Anterior cingulate cortex (tissue), 58 donors: ENCODE results near the gene CR1L.
"Not testable (repeated sequence)": the region's sequence is repeated elsewhere in the genome, so short reads cannot be mapped to it uniquely, and the experiment has no call there.

ENCODE experiments used
- DNase-seq, 58 donors: peaks; one replicate each; lab custom pipeline; 2025; lab: John Stamatoyannopoulos, UW

CR1L gene

DNA sequence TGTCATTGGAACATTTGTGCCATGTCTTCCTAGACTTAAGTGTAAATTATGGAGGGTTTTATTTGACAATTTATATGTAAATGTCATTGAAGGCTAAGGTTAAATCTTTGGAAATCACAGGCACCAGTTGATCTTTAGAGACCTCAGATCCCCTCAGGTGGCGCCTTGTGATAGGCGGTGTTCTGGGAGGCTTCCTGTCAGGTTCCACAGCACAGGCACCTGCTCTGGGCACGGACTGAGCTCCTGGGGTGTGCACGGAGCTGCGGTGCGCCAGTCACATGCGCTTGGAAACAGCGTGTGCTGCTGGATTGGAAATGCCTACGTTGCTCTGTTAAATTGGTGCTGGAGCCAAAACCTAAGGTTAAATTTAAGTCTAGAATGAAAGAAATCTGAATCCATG is 119.0 kb downstream of the CR1L start:
- DNase-seq = no peak

DNA sequence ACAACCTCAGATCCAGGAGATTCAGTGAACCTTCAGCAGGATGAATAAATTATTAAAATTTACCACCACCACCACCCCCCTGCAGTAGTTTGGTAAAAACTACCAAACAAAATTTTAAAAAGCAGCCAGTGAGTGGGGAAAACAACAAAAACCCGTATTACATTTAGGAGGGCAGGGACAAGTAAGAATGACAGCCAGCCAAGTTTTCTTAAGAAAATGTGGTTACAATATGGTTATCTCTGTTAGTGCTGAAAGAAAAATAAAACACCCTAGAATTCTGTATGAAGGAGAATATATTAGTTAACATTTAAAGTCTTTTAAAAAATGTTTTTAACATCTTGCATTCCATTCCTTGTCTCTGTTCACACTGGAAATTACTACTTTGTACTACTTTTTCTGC is 121.6 kb downstream of the CR1L start:
- DNase-seq = no peak

DNA sequence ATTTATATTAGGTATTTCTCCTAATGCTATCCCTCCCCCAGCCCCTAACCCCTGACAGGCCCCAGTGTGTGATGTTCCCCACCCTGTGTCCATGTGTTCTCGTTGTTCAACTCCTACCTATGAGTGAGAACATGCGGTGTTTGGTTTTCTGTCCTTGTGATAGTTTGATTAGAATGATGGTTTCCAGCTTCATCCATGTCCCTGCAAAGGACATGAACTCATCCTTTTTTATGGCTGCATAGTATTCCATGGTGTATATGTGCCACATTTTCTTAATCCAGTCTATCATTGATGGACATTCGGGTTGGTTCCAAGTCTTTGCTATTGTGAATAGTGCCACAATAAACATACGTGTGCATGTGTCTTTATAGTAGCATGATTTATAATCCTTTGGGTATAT is 125.6 kb downstream of the CR1L start:
- DNase-seq = not testable (repeated sequence)
